Psoas muscle (tissue), 8 donors: ENCODE measurements around the gene SLTM. TPM values are rescaled to one million over a fixed set of nuclear protein-coding genes. Genes with fewer than 3 reads are reported as not detected.
A peak's percentile ranks its signal among the peaks of the same experiment; 100 is the strongest.

ENCODE experiments used
- ATAC-seq, 4 donors: fragments of 200-7000 bp; cut with Tn5 transposase; one replicate each; pipeline ENCODE4 v1.9.1; 2020; ENCODE audit warnings: moderate library complexity in 3 of 4, mild to moderate bottlenecking in 2 of 4
- DNase-seq, 2 donors: peaks; one replicate each; pipeline ENCODE4 v3.0.0-alpha.2; 2020
- H3K27ac ChIP-seq: fragments of 200-600 bp; one replicate; pipeline ENCODE4 v1.8.0; 2022
- H3K27me3 ChIP-seq, 3 donors: fragments of 200-600 bp in 1 of 3; one replicate each; pipeline versions ENCODE4 v1.6.1 to v1.8.0; 2013 to 2022; ENCODE audit warnings: low read length in 2 of 3, mild to moderate bottlenecking in 2 of 3, moderate library complexity in 1 of 3; ENCODE audit not compliant: insufficient read depth in 3 of 3
- H3K36me3 ChIP-seq, 2 donors: fragments of 200-600 bp in 1 of 2; one replicate each; pipeline versions ENCODE4 v1.6.1 to v1.8.0; 2013 to 2022; ENCODE audit warnings: low read depth in 1 of 2, mild to moderate bottlenecking in 1 of 2, moderate library complexity in 1 of 2; ENCODE audit not compliant: insufficient read depth in 1 of 2
- H3K4me1 ChIP-seq: fragments of 200-600 bp; one replicate; pipeline ENCODE4 v1.8.0; 2022
- H3K4me3 ChIP-seq: fragments of 200-600 bp; one replicate; pipeline ENCODE4 v1.8.0; 2022; ENCODE audit warnings: mild to moderate bottlenecking
- H3K9me3 ChIP-seq: fragments of 200-600 bp; one replicate; pipeline ENCODE4 v1.8.0; 2022
- CTCF ChIP-seq: fragments of 200-600 bp; IDR thresholded peaks from one replicate; pipeline ENCODE4 v1.8.0; 2022; ENCODE audit warnings: antibody characterized with exemption
- WGBS, 3 donors: extraction: QIAGEN DNeasy Blood & Tissue Kit; methylation state at CpG; one replicate each; pipeline versions ENCODE4 v1.1.6 to v1.1.7; 2013; 5-methylcytosine and 5-hydroxymethylcytosine counted together
- intact Hi-C, 2 donors: fragments of 100-400 bp; cut with DNase I; formaldehyde crosslinking; loops; one replicate each; pipeline versions ENCODE4 v1.11.0 to v1.14.2; 2022
- polyA plus RNA-seq, 3 donors: library from polyadenylated mRNA; stranded (reverse); fragments of 200-250 nt; gene quantifications; one replicate each; pipeline ENCODE4 v1.2.3, GENCODE V29; 2013
- total RNA-seq, 4 donors: library from RNA; stranded (reverse); fragmentation: NEBNext Ultra II Directional in 2 of 4; extraction: Animal tissue kit (Norgen Biotek cat#: 25700) in 2 of 4; gene quantifications; one replicate each; pipeline versions ENCODE4 v1.2.1 to v1.2.4, GENCODE V29; 2021 to 2023
- donor health status: healthy with polysubstance abuse.
- donor health status: DM: no; HTN: no; CAD: no; lungs with moderate emphysema.
- donor health status: Bipolar disorder and iron deficiency.
- donor health status: healthy.
- donor health status: DM: yes; HTN: yes; CAD: no.
- donor health status: DM: no; HTN: no; CAD: no.
- donor health status: DM: no; HTN: no; CAD: no.
- donor health status: DM: yes; HTN: yes; CAD: no.

Gene SLTM
- total and polyA plus RNA-seq, 7 donors: 32.6 to 67.4 (median 42.9) TPM

- Histone ChIP-seq H3K27ac (peak overlapping the region; percentile 99), H3K27me3 (no peaks in the 10 kb centered on the region), H3K9me3 (no peaks in the 10 kb centered on the region), H3K36me3 (peaks cover 0 to 30% of the 10 kb centered on the region in 2 donors), H3K4me3 (peak overlapping the region; percentile 93), H3K4me1 (peaks cover 23% of the 10 kb centered on the region)
- TF ChIP-seq CTCF: no peak
- 1 to 3% (median 3%) methylated on average over 6 of the region's 6 CpGs for WGBS, 3 donors
- intact Hi-C loops: loop anchor here in 1 of 2 donors (10.0 kb wide), 1 partner anchor 687 kb away; no protein-coding TSS in a partner anchor
- DNase-seq (no peak), ATAC-seq (peak in 1 of 4 donors; percentile 35)
These were observed 1.4 kb downstream of the SLTM start for GRCh38 chr15:58931987-58932588.

GRCh38 chr15:58929891-58930416, 3.5 kb downstream of the SLTM start:
- Histone ChIP-seq H3K27ac (no peak overlapping the region), H3K4me3 (no peak overlapping the region), H3K27me3 (no peaks in the 10 kb centered on the region), H3K36me3 (peaks cover 0 to 43% of the 10 kb centered on the region in 2 donors), H3K9me3 (no peaks in the 10 kb centered on the region), H3K4me1 (peaks cover 26% of the 10 kb centered on the region)
- ATAC-seq: no peak
- TF ChIP-seq CTCF: no peak
- 90 to 98% (median 94%) methylated on average over 11 of the region's 11 CpGs for WGBS, 3 donors
- DNase-seq: no peak
- intact Hi-C loops: loop anchor here in 1 of 2 donors (10.0 kb wide), 1 partner anchor 685 kb away; no protein-coding TSS in a partner anchor

GRCh38 chr15:58926823-58927222, 6.7 kb downstream of the SLTM start:
- peaks cover 35% of the 10 kb centered on the region for H3K4me1 ChIP-seq
- H3K36me3 ChIP-seq: peaks cover 0 to 51% of the 10 kb centered on the region in 2 donors
- H3K27ac ChIP-seq: no peak overlapping the region
- H3K9me3 ChIP-seq: no peaks in the 10 kb centered on the region
- no peak overlapping the region for H3K4me3 ChIP-seq
- 97 to 99% (median 98%) methylated on average over 5 of the region's 5 CpGs for WGBS, 3 donors
- no peak for TF ChIP-seq CTCF
- no peaks in the 10 kb centered on the region for H3K27me3 ChIP-seq
- intact Hi-C loops: no loop called here
- ATAC-seq: no peak
- no peak for DNase-seq

- H3K27ac ChIP-seq: peak overlapping the region; percentile 46
- no peaks in the 10 kb centered on the region for H3K27me3 ChIP-seq
- no peak for TF ChIP-seq CTCF
- intact Hi-C loops: no loop called here
- H3K36me3 ChIP-seq: peaks cover 0 to 48% of the 10 kb centered on the region in 2 donors
- ATAC-seq (peak in 1 of 4 donors; percentile 72), DNase-seq (no peak)
- peaks cover 18% of the 10 kb centered on the region for H3K4me1 ChIP-seq
- WGBS, 3 donors: 52 to 81% (median 62%) methylated on average over 2 of the region's 2 CpGs
- H3K9me3 ChIP-seq: no peaks in the 10 kb centered on the region
- no peak overlapping the region for H3K4me3 ChIP-seq
These were observed 9.2 kb downstream of the SLTM start for GRCh38 chr15:58924327-58924726.
